Measurements from ENCODE around the gene APELA. TPM values are rescaled to one million over a fixed set of nuclear protein-coding genes. Genes with fewer than 3 reads are reported as not detected.

Gene APELA
- total and polyA plus RNA-seq, 2 of the 13 experiments (the other 11 are each of a cell fraction or from before 2014, with no cell fraction given) = not detected

DNA sequence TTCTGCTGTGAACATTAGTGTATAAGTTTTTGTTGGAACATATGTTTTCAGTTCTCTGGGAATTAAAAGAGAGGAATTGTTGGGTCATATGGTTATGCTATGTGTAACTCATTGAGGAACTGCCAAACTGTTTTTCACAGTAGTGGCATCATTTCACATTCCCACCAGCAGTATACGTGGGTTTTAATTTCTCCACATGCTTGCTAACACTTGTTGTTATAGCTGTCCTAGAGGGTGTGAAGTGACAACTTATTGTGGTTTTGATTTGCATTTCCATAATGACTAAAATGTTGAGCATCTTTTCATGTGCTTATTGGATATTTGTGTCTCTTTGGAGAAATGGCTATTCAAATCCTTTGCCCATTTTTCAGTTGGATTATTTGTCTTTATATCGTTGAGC is 13.7 kb downstream of the APELA start (continued):
- TF ChIP-seq HOXD1 (CRISPR knock-in tag; IDR thresholded peaks at IDR 0.05) (no peak), MXD4 (CRISPR knock-in tag; IDR thresholded peaks at IDR 0.05) (no peak)

DNA sequence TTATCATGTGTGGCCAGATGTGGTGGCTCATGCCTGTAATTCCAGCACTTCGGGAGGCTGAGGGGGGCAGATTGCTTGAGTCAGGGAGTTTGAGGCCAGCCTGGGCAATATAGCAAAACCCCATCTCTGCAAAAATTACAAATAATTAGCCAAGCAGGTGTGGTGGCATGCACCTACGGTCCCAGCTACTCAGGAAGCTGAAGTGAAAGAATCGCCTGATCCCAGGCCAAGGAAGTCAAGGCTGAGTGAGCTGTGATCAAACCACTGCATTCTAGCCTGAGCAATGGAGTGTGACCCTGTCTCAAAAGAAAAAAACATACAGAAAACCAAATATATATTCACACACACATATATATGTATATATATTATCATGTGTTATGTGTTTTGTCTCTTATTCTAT is 15.0 kb downstream of the APELA start:
- no peak overlapping the region for H3K4me2 ChIP-seq (ENCODE audit: low read depth, low read length)
- no peaks in the 10 kb centered on the region for H3K79me2 ChIP-seq (ENCODE audit: insufficient read depth, low read length)
- no peaks in the 10 kb centered on the region for H3K27me3 ChIP-seq (ENCODE audit: control insufficient read depth in 1 of 2, insufficient read depth in 2 of 2, low read length in 2 of 2)
- in situ Hi-C loops (cut with HindIII; ENCODE audit: extremely low pct_ligation_motif_present, low pct_unique_long_range_greater_than_20kb) = no loop called here
- WGBS (ENCODE audit: low lambda C conversion rate) = 24% methylated on average over 3 of the region's 3 CpGs
- intact Hi-C loops (cut with micrococcal nuclease; ENCODE audit: unreplicated experiment) = no loop called here
- no peak overlapping the region for H2AFZ ChIP-seq (ENCODE audit: low read length)
- CTCF ChIA-PET (ENCODE audit: low intra/inter-chr PET ratio, low total read pairs) = no interaction called here
- no peak overlapping the region for H3K4me3 ChIP-seq (replicated peaks in 1 of 3; ENCODE audit: insufficient read depth in 1 of 3, low read depth in 2 of 3, low read length in 3 of 3)
- ATAC-seq = no peak
- no peaks in the 10 kb centered on the region for H3K4me1 ChIP-seq (ENCODE audit: insufficient read depth, low read length)
- no peak for FAIRE-seq
- BruUV-seq (replicated peaks) = no TSS peak
- no peak overlapping the region for H3K9ac ChIP-seq (ENCODE audit: insufficient read depth, low read depth, low read length)
- H3K27ac ChIP-seq (ENCODE audit: extremely low read length, insufficient read depth, low read length) = no peak overlapping the region
- H3K9me3 ChIP-seq (ENCODE audit: low read length) = no peaks in the 10 kb centered on the region
- no peaks in the 10 kb centered on the region for H4K20me1 ChIP-seq (ENCODE audit: insufficient read depth, low read length)
- POLR2A ChIA-PET = no interaction called here
- DNase-seq (ENCODE audit: low spot score) = no peak
- no peaks in the 10 kb centered on the region for H3K36me3 ChIP-seq (replicated peaks in 1 of 2; ENCODE audit: control insufficient read depth in 1 of 2, insufficient read depth in 2 of 2, low read length in 2 of 2)
- TF ChIP-seq ZBTB20 (CRISPR knock-in tag; IDR thresholded peaks at IDR 0.05; ENCODE audit: borderline replicate concordance, low read depth) = no peak
- TF ChIP-seq KDM1A (CRISPR knock-in tag; IDR thresholded peaks at IDR 0.05) = no peak
- TF ChIP-seq, protein P1, sequence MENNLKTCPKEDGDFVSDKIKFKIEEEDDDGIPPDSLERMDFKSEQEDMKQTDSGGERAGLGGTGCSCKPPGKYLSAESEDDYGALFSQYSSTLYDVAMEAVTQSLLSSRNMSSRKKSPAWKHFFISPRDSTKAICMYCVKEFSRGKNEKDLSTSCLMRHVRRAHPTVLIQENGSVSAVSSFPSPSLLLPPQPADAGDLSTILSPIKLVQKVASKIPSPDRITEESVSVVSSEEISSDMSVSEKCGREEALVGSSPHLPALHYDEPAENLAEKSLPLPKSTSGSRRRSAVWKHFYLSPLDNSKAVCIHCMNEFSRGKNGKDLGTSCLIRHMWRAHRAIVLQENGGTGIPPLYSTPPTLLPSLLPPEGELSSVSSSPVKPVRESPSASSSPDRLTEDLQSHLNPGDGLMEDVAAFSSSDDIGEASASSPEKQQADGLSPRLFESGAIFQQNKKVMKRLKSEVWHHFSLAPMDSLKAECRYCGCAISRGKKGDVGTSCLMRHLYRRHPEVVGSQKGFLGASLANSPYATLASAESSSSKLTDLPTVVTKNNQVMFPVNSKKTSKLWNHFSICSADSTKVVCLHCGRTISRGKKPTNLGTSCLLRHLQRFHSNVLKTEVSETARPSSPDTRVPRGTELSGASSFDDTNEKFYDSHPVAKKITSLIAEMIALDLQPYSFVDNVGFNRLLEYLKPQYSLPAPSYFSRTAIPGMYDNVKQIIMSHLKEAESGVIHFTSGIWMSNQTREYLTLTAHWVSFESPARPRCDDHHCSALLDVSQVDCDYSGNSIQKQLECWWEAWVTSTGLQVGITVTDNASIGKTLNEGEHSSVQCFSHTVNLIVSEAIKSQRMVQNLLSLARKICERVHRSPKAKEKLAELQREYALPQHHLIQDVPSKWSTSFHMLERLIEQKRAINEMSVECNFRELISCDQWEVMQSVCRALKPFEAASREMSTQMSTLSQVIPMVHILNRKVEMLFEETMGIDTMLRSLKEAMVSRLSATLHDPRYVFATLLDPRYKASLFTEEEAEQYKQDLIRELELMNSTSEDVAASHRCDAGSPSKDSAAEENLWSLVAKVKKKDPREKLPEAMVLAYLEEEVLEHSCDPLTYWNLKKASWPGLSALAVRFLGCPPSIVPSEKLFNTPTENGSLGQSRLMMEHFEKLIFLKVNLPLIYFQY (CRISPR knock-in tag; IDR thresholded peaks at IDR 0.05; ENCODE audit: borderline replicate concordance) = no peak
- TF ChIP-seq, protein P2, sequence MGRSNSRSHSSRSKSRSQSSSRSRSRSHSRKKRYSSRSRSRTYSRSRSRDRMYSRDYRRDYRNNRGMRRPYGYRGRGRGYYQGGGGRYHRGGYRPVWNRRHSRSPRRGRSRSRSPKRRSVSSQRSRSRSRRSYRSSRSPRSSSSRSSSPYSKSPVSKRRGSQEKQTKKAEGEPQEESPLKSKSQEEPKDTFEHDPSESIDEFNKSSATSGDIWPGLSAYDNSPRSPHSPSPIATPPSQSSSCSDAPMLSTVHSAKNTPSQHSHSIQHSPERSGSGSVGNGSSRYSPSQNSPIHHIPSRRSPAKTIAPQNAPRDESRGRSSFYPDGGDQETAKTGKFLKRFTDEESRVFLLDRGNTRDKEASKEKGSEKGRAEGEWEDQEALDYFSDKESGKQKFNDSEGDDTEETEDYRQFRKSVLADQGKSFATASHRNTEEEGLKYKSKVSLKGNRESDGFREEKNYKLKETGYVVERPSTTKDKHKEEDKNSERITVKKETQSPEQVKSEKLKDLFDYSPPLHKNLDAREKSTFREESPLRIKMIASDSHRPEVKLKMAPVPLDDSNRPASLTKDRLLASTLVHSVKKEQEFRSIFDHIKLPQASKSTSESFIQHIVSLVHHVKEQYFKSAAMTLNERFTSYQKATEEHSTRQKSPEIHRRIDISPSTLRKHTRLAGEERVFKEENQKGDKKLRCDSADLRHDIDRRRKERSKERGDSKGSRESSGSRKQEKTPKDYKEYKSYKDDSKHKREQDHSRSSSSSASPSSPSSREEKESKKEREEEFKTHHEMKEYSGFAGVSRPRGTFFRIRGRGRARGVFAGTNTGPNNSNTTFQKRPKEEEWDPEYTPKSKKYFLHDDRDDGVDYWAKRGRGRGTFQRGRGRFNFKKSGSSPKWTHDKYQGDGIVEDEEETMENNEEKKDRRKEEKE (IDR thresholded peaks at IDR 0.05) = no peak
- no peak for TF ChIP-seq KLF9 (CRISPR knock-in tag; IDR thresholded peaks at IDR 0.05; ENCODE audit: low read depth)
- TF ChIP-seq ELF1 (CRISPR knock-in tag; IDR thresholded peaks at IDR 0.05) = no peak
- no peak for TF ChIP-seq ZFYVE20 (CRISPR knock-in tag; IDR thresholded peaks at IDR 0.05; ENCODE audit: borderline replicate concordance, low read depth)
- no peak for TF ChIP-seq ZNF619 (CRISPR knock-in tag; IDR thresholded peaks at IDR 0.05)
- no peak for TF ChIP-seq CENPT (CRISPR knock-in tag; IDR thresholded peaks at IDR 0.05; ENCODE audit: low read depth)

All from HepG2 (cell line).